Measurements from ENCODE around the gene MEGF6. TPM values are rescaled to one million over a fixed set of nuclear protein-coding genes. Genes with fewer than 3 reads are reported as not detected.

Gene MEGF6
- polyA plus RNA-seq, 1 donor (not counting 4 experiments of a cell fraction or from before 2014, with no cell fraction given): 0.24 TPM

- H4K20me1 ChIP-seq (ENCODE audit: control insufficient read depth, extremely low read depth, insufficient read depth, low read length): no peaks in the 10 kb centered on the region
- H3K9me1 ChIP-seq (ENCODE audit: control insufficient read depth, extremely low read depth, insufficient read depth, low read length): no peaks in the 10 kb centered on the region
- no peaks in the 10 kb centered on the region for H3K27me3 ChIP-seq (ENCODE audit: control insufficient read depth, extremely low read depth, insufficient read depth, low read length)
- H3K36me3 ChIP-seq (ENCODE audit: control insufficient read depth in 2 of 2, extremely low read depth in 1 of 2, insufficient read depth in 2 of 2, low read length in 2 of 2): peaks cover 23 to 25% of the 10 kb centered on the region in 2 experiments
- FAIRE-seq (no peak), DNase-seq (ENCODE audit: low read depth, low spot score) (no peak)
- no peak overlapping the region for H3K4me2 ChIP-seq (ENCODE audit: control insufficient read depth, extremely low read depth, insufficient read depth, low read depth, low read length)
- H3K9ac ChIP-seq (ENCODE audit: control insufficient read depth, extremely low read depth, insufficient read depth, low read length): no peak overlapping the region
- dilution Hi-C loops (cut with MboI; ENCODE audit: extremely low pct_ligation_motif_present, low sequenced_read_pairs): loop anchor here (25.0 kb wide), 1 partner anchor 99 kb away; no protein-coding TSS in a partner anchor
- H3K79me2 ChIP-seq (ENCODE audit: control insufficient read depth, insufficient read depth, low read length): no peaks in the 10 kb centered on the region
- H3K9me3 ChIP-seq (ENCODE audit: control insufficient read depth, low read depth, low read length): no peaks in the 10 kb centered on the region
- no peak overlapping the region for H3K27ac ChIP-seq (ENCODE audit: control insufficient read depth, insufficient read depth, low read length)
- H3K4me1 ChIP-seq (ENCODE audit: control insufficient read depth, extremely low read depth, insufficient read depth, low read length): no peaks in the 10 kb centered on the region
- TF ChIP-seq EZH2 (IDR thresholded peaks at IDR 0.05; ENCODE audit: low read length): no peak
- no peak for TF ChIP-seq CTCF (optimal IDR thresholded peaks at IDR 0.05 in 1 of 3, IDR thresholded peaks at IDR 0.05 in 1 of 3, conservative IDR thresholded peaks at IDR 0.05 in 1 of 3; ENCODE audit: extremely low read depth in 1 of 3, insufficient read depth in 2 of 3, low read length in 3 of 3)
- H3K4me3 ChIP-seq (ENCODE audit: control insufficient read depth in 2 of 3, extremely low read depth in 1 of 3, insufficient read depth in 2 of 3, low read depth in 1 of 3, low read length in 3 of 3): no peak overlapping the region
- no peak overlapping the region for H2AFZ ChIP-seq (ENCODE audit: control insufficient read depth, low read length)
Measured at GRCh38 chr1:3636531-3636930, 25.2 kb upstream of the MEGF6 start.

GRCh38 chr1:3636080-3636479 lies 24.8 kb upstream of the MEGF6 start:
- TF ChIP-seq CTCF (optimal IDR thresholded peaks at IDR 0.05 in 1 of 3, IDR thresholded peaks at IDR 0.05 in 1 of 3, conservative IDR thresholded peaks at IDR 0.05 in 1 of 3; ENCODE audit: extremely low read depth in 1 of 3, insufficient read depth in 2 of 3, low read length in 3 of 3) (no peak), EZH2 (IDR thresholded peaks at IDR 0.05; ENCODE audit: low read length) (no peak)
- dilution Hi-C loops (cut with MboI; ENCODE audit: extremely low pct_ligation_motif_present, low sequenced_read_pairs): loop anchor here (25.0 kb wide), 1 partner anchor 99 kb away; no protein-coding TSS in a partner anchor
- H3K4me3 ChIP-seq (ENCODE audit: control insufficient read depth in 2 of 3, extremely low read depth in 1 of 3, insufficient read depth in 2 of 3, low read depth in 1 of 3, low read length in 3 of 3): no peak overlapping the region
- no peak overlapping the region for H3K4me2 ChIP-seq (ENCODE audit: control insufficient read depth, extremely low read depth, insufficient read depth, low read depth, low read length)
- H3K9ac ChIP-seq (ENCODE audit: control insufficient read depth, extremely low read depth, insufficient read depth, low read length): no peak overlapping the region
- no peaks in the 10 kb centered on the region for H3K4me1 ChIP-seq (ENCODE audit: control insufficient read depth, extremely low read depth, insufficient read depth, low read length)
- no peaks in the 10 kb centered on the region for H3K79me2 ChIP-seq (ENCODE audit: control insufficient read depth, insufficient read depth, low read length)
- peaks cover 23 to 25% of the 10 kb centered on the region in 2 experiments for H3K36me3 ChIP-seq (ENCODE audit: control insufficient read depth in 2 of 2, extremely low read depth in 1 of 2, insufficient read depth in 2 of 2, low read length in 2 of 2)
- no peak overlapping the region for H2AFZ ChIP-seq (ENCODE audit: control insufficient read depth, low read length)
- H3K27ac ChIP-seq (ENCODE audit: control insufficient read depth, insufficient read depth, low read length): no peak overlapping the region
- FAIRE-seq (no peak), DNase-seq (ENCODE audit: low read depth, low spot score) (no peak)
- H4K20me1 ChIP-seq (ENCODE audit: control insufficient read depth, extremely low read depth, insufficient read depth, low read length): no peaks in the 10 kb centered on the region
- no peaks in the 10 kb centered on the region for H3K9me1 ChIP-seq (ENCODE audit: control insufficient read depth, extremely low read depth, insufficient read depth, low read length)
- no peaks in the 10 kb centered on the region for H3K9me3 ChIP-seq (ENCODE audit: control insufficient read depth, low read depth, low read length)
- no peaks in the 10 kb centered on the region for H3K27me3 ChIP-seq (ENCODE audit: control insufficient read depth, extremely low read depth, insufficient read depth, low read length)
